Stimulated activated CD8-positive, alpha-beta memory T cell treated with anti-CD3 and anti-CD28 coated beads, Interleukin-12 subunit alpha, Interleukin-12 subunit beta, amount 100 ng/mL, for 24 hours (primary cell): Measurements from ENCODE around the gene SLC30A2.
A peak's percentile ranks its signal among the peaks of the same experiment; 100 is the strongest.

Source experiments
- DNase-seq: peaks from one replicate; pipeline ENCODE4 v3.0.0-alpha.2; 2020; ENCODE audit errors: extremely low read depth

SLC30A2 gene

DNA sequence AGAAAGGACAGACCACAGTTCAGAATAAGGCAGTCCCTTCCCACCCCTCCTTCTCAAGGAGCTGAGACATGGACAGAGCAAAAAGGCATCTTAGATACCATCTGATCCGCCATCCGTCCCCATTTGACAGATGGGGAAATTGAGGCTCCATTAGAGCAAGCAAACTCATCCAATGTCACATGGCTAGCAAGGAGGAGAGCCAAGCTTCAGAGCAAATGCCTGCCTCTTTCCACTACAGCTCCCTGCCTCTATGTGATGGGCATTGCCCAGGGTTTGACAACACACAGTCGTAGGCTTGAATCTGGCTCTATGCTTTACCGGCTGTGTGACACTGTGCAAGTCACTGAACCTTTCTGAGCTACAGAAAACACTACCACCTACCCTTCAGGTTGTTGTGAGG, 3.9 kb downstream of the SLC30A2 start:
- DNase-seq = no peak

DNA sequence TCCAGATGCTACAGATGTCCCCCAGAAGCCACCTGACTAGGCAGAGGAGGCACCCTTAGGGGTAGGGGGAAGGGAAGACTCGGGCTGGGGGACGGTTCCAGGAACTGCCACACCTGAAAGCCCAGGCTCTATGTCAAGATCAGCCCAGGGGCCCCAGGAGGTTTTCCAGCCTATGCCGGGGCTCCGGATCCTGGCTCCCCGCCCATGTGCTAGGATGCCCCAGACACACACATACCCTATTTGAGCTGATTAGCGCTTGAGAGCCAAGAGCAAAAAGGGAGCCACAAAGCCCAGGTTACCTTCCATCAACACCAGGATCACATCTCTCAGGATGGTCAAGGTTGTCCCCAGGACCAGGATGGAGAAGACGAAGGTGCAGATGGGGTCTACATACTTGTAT, 4.5 kb downstream of the SLC30A2 start:
- DNase-seq = no peak

DNA sequence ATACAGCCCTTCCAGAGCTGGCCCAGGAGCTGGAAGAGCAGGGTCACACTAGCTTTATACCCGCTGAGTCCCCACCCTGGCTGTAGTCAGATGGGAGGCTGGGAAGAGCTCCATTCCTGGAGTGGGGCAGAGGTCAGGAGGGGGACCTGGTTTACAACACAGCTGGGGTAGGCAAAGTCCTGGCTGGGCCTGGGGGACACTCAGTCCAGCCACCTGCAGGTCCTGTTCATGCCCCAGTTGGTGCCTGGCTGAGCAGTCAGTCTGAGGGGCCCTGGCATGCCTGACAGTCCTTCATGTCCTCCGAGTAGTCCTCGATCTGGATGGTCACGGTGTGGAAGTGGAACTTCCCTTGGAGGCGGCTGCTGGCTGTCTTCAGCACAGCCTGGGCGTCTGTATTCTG, 7.0 kb downstream of the SLC30A2 start:
- DNase-seq = no peak

DNA sequence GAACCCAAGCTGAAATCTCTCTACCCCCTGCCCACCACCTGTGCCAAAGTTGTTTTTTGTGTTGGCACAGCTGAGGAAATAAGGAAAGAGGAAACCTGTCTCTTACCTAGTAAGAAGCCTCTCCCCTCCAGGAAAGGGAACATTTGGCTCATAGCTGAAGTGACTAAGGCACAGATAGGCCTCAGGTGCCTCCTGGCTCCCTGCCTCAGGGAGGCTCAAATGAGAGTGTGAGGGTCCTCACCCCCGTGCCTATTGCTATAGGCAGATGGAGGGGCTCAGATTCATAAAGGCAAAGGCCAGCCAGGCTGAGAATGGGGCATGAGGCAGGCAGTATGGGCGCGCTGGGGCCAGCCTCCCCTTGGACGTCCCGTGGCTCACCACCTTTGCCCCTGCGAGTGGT, 7.4 kb downstream of the SLC30A2 start:
- DNase-seq = no peak

DNA sequence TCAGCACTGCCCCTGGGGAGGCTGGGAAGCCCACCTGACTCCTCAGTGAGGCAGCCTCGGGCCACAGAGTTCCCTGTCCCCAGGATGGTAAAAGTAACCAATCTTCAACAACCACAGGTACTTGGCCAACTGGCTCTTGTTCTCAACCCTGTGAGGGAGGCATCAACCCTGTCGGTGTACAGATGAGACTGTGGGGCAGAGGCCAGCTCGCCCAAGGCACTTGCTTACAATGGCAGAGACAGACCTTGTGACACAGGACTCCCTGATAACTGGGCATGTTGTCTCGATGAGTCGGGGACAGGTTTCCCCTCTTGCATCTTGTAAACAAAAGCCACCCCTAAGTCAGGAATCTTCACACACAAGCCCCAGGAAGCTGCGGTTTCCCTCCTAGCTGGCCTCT, 8.0 kb downstream of the SLC30A2 start:
- DNase-seq = no peak

DNA sequence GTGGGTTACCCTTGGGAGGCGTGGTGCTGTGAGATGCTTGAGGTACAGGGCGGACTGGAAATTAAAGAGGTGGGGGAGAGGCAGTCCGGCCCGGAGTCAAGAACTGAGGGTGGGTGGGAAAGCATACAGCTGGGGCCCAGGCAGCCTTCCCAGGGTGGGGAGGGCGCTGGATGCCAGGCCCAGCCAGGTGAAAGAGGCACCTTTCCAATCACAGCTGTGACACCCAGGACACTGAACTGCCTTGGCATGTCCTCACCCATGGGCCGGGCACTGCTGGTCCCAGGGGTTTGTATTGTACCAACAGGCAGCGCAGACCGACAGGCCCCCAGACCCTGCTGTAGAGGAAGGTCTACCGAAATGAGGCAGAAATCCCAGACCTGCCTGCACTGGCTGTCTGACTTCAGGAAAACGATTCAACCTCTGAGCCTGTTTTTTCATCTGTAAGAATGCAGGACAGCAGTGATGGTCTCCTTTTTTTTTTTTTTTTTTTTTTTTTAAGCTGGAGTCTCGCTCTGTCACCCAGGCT, 9.1 kb downstream of the SLC30A2 start:
- DNase-seq = no peak

DNA sequence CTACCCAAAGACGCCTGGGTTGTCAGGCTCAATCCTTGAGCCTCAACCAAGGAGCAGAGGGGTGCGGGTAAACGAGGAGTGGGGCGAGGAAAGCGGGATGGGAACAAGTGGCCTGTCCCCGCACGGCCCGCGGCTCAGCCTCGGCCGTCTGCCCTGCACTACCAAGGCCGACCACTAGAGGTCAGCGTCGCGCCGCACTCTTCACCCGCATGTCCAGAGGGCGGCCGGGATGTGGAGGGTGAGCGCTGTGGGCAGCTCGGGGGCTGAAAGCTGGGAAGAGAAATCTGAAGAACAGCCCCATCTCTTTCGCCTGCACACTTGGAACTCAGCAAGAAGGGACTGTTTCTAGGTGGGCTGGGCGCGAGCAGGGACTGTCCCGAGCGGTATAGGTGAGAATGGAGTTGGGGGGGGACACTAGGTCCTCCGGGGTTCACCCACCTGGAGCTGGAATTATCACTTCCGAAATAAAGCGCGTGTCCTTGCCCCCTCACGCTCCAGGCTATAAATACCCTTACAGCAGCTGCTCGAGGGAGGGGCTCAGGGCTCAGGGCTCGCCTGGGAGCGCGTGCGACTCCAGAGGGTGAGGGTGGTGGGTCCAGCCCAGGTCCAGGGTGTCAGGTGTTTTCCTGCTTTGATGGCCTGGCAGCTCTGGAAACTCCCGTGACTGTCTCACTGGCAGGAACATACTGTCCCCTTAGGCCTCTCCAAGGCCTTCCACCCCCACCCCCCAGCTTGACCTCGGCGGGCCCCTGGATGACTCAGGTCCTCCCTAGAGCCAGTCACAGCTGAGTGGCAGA, 9.8 kb downstream of the SLC30A2 start:
- peak; percentile 19 for DNase-seq

DNA sequence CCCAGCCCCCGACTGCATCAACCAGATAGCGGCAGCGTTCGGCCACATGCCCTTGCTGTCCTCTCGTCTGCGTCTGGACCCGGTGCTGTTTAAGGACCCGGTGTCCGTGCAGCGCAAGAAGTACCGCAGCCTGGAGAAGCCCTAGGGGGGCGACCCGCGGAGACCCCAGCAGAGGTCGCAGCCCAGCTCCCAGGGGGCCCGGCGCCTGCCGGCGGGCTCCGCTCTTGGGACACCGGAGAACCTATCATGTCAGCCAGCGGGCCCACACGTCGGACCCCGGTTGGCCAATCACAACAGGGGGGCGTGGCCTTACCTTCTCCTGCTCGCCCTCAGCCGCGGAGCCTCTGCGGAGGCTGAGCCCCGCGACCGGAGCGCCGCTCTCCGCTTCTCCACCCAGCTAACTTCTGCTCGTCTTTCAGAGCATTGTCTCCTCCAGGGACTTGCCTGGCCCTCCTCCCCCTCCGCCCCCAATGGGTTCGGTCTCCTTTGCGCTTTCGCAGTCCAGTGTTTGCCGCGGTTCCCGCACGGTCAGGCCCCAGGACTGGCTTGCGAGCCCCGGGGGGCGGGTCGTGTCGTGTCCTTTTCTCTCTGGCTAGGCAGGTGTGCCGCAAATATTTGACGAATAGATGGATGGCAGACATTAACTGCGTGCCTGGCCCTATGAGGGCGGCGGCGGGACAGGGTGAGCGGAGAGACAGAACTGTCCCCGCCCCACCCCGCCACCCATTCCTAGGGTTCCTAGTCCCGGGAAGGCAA, 10.5 kb downstream of the SLC30A2 start:
- peak; percentile 85 for DNase-seq

DNA sequence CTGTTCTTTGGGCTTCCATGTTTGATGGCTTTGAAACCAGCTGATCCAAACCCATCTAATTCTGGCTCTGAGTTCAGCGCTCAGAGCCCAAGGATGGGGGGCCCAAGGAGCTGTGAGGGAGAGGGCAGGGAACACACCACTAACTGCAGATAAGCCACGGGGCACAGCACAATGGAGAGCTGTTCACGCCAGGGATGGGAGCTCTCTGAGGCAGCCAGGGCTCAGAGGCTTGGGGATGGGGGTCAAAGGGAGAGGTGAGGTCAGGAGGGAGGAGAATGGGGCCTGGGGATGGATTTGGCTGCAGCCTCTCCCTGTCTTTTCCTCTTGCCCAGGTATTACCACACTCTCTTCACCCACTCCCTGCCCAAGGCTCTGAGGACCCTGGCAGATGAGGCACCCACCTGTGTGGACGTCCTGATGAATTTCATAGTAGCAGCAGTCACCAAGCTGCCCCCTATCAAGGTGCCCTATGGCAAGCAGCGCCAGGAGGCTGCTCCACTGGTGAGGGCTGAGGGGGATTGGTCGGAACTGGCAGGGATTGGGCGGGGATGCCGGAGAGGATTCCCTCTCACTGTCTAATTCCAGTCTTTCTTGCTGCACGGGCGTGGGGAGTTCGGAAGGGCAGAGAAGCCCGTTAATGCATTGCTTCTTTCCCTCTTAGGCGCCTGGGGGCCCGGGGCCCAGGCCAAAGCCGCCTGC, 11.3 kb downstream of the SLC30A2 start:
- no peak for DNase-seq

DNA sequence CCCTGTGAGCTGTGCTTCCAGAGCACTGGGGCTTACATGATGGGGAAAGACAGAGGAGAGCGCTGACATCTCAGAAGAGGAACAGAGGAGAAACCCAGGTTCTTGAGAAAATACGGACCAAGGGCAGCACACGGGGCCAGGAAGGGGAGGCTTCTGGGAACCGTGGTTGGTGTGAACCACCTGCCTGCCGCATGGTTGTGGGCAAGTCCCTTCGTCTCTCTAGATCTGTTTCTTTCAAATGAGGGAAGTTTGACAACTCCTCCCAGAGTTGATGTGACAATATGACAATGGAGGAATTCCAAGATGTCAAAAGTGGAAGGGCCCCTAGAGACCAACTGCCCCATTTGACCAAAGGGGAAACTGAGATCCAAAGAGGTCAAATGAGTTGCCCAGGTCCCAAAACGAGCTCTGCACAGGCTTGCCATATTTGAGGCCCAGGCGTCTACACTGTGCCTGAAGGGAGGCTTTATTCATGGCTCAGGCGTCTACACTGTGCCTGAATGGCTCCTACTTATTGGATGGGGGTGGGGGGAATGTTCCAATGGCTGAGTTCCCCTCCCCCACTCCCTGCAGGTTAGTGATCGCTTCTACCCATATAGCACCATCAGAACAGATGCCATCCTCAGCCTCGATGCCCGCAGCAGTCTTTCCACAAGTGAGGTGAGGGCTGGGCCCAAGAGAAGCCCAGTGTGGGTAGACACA, 13.1 kb downstream of the SLC30A2 start:
- DNase-seq = no peak

DNA sequence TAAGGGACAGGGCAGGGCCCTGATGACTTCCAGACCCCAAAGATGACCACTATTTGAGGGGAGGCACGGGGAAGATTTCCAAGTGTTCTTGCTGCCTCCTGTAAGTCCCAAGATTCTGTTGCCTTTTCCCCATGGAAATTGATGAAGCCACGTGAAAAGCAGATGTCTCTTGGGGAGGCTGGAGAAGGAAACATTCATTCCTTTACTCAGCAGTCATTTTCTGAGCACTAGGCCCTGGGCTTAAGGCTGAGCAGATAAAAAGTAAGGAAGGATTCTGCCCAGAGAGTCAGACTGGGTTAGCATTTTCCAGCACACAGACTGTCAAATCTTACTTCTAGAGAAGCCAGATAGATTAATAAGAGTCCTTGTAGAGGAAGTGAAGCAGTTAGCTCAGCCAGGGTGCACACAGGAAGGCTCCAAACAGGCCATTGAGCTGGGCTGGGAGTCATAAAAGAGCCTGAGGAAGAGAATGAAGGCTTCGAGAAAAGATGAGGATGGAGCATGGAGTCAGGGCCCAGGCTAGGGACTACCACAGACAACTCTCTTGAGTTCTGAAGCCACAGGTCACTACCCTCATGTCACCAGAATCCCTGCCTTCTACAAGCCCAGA, 14.2 kb downstream of the SLC30A2 start:
- no peak for DNase-seq

DNA sequence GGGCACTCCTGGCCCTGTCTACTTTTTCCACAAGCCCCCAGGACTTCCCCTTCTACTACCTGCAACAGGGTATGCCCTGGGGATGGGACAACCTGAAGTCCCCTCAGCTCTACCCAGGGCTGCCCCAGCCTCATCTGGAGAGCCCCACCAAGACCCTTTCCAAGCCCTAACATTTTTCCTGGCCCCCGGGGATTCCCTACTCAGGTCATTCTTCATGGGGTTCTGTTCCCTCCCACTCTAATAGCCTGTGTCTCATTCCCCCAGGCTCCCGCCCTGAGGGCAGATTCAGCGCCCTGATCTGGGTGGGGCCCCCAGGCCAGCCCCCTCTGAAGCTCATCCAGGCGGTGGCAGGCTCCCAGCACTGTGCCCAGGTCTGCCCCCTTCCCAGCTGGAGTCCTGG, 14.7 kb downstream of the SLC30A2 start:
- DNase-seq = no peak

DNA sequence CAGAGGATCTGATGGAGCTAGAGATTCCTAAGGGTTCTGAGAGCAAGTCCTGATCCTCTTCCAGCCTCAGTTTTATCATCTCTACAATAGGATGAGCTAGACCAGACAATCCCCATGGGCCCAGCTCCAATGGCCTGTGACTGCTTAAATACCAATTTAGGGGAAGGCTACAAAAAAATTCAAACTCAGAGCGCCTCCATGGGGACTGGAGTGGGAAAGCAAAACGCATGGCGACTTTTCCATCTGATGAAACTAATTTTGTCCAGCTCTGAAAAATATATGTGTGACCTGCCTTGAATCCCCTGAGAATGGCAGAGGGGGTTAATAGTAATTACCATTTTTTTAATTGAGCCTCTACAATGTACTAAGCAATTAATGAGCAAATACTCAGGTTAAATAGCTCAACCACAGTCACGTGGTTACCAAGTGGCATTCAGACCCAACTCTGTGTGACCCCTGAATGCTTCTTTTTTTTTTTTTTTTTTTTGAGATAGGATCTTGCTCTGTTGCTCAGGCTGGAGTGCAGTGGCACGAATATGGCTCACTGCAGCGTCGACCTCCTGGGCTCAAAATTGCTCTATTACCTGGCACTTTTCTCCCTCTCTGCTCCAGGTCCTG, 15.9 kb downstream of the SLC30A2 start:
- DNase-seq = no peak

DNA sequence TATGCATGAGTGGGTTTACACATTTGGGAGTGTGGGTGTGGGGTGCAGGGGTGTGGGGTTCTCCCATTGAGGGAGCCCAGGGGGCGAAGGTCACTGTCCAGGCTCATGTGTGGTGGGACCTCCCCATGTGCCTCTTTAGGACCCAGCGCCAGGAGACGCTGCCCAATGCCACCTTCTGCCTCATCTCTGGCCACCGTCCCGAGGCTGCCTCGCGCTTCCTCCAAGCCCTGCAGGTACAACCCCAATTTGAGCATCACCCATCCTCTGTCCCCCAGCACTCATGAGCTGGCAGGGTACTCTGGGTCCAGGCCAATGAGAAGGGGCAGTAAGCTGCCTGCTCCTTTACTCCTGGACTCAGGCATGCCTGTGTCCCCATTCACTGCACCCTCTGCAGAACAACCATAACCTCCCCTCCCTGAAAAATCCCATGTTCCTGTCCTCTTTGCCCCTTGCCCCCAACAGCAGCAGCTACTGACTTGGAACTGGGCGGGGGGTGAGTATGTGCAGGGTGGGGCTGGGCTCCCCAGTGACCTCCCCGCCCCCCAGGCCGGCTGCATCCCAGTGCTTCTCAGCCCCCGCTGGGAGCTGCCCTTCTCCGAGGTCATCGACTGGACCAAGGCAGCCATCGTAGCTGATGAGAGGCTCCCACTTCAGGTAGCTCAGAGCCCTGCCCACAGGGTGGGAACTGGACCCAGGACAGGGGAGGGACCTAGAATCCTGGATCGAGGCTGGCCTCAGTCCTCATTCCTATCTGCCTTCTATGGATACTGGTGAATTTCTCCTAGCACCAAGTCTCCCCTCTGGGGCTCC, 16.7 kb downstream of the SLC30A2 start:
- no peak for DNase-seq

DNA sequence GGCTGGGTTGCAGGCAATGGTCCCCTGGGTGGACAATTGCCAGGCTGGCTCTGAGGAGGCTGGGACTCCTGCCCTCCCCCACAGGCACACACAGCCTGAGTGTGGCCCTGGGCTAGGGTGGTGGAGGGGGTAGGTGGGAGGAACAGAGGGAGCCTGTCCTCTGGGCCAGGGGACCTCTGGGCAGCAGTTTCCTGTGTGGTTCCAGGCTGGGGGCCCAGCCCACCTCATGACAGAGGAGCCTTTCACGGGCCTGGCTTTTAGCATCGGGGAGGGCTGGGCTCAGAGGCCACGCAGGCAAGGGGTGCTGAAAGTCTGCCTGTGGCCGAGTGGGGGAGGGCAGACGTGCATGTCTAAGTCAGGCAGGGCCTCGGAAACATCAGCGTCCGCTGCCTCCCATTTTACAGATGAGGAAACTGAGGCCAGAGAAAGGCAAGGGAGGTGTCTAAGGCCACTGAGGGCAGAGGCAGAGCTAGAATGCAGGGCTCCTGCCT, 17.4 kb downstream of the SLC30A2 start:
- no peak for DNase-seq

DNA sequence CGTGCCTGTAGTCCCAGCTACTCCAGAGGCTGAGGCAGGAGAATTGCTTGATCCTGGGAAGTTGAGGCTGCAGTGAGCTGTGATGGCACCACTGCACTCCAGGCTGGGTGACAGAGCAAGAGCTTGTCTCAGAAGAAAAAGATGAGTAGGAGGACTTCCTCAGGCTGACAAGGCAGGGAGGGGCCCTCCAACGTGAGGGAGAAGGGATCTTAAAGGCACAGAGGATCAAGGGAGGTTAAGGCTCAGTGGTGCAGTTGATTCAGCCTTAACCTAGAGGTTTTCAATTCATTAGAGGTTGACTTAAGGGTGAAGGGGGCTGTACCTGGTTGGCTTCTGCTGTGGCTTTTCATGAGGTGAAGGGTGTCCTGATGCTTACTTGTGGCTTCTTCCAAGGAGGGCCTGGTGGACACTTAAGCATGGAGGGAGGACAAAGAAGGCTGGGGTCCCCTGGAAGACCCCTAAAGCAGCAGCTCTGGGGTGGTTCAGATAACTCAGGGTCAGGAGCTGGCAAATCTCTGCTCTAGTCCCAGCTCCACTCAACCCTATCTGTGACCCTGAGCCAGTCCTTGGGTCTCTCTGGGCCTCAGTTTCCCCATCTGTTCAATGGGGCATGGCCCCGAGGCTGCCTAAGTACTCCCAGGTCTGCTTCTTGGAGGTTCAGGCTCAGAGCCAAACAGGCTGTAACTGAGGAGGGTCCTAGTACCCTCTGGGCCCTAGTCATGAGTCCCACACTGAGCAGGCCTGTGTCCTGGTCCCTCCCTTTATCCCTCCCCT, 18.0 kb downstream of the SLC30A2 start:
- DNase-seq = no peak

DNA sequence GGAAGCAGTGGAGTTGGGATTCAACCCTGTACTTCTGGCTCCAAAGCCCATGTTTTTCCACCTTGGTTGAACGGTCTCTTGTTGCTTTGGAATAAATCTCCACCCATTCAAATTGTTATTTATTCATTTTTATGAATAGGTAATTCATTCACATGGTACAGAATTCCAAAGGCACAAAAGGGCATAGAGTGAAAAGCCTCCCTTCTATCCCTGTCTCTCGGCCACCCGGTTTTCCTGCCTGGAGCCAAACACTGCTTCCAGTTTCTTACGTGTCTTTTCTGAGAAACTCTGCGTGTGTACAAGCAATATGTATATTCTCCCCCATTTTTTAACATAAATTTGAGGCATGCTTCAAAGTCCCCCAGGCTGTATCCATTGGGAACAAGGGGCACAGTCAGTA, 20.4 kb downstream of the SLC30A2 start:
- DNase-seq = no peak

DNA sequence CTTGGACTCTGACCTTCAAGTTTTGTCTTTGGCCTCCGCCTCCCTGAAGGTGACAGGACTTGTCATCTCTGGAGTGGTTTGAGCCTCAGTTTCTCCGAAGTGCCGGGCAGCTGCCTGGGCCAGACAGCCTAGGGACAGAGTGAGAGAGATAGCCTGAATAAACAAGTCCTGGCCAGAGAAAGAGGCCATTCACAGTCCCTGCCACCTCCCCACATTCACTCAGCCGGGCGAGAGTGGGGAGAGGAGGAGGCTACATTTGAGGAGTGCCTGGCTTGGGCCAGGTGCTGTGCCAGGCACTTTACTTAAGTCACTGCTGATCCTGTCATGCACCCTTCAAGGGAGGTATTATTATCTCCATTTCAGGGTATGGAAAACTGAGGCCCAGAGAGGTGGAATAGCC, 20.9 kb downstream of the SLC30A2 start:
- no peak for DNase-seq

DNA sequence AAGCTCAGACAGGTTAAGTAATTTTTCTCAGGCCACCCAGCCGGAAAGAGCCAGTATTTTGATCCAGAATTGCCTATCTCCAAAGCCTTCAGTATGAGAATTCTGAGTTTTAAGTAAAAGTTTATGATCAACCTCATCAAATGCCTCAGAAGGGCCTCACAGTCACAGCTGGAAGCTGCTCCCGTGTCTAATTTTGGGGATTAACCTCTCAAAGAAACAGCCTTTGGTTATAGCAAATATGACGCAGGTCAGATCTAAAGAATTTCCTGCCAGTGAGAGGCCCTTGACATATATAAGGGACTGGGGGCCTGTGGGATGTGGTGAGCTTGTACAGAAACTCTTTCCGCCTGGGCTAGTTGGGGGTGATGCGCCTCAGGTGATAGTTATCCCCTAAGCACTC, 22.1 kb downstream of the SLC30A2 start:
- DNase-seq = no peak
